ENCODE measurements around the gene CYREN.

The CYREN gene

DNA sequence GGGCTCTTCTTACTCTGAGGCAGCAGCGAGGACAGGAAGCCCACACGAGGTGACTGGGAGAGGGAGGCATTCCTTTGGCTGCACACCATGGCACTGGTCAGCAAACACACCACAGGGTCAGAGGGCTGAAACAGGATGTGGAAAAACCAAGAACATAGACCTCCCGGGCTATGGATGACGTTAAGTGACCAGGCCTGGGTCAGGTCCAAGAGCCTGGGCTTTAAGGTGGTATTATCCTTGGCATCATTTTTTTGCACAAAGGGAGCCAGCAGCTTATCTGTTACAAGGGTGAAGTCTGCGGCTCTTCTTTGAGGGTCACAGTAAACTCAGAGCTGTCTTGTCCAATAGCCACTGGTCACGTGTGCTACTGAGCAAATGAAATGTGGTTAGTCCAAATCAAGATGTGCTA, 33.8 kb upstream of the CYREN start:
- no peaks in the 10 kb centered on the region for H3K9me3 ChIP-seq (ENCODE audit: severe bottlenecking)
- peak overlapping the region; percentile 3 for H3K27ac ChIP-seq (ENCODE audit: poor library complexity, severe bottlenecking)
- DNase-seq (ENCODE audit: low spot score) (no peak), ATAC-seq (ENCODE audit: low read depth) (no peak)
- peaks cover 11% of the 10 kb centered on the region for H3K4me1 ChIP-seq (ENCODE audit: insufficient read depth, poor library complexity, severe bottlenecking)
- H3K27me3 ChIP-seq (ENCODE audit: insufficient read depth, poor library complexity, severe bottlenecking), result no peaks in the 10 kb centered on the region
- H3K4me3 ChIP-seq (ENCODE audit: severe bottlenecking), result no peak overlapping the region
- TF ChIP-seq, protein P1, sequence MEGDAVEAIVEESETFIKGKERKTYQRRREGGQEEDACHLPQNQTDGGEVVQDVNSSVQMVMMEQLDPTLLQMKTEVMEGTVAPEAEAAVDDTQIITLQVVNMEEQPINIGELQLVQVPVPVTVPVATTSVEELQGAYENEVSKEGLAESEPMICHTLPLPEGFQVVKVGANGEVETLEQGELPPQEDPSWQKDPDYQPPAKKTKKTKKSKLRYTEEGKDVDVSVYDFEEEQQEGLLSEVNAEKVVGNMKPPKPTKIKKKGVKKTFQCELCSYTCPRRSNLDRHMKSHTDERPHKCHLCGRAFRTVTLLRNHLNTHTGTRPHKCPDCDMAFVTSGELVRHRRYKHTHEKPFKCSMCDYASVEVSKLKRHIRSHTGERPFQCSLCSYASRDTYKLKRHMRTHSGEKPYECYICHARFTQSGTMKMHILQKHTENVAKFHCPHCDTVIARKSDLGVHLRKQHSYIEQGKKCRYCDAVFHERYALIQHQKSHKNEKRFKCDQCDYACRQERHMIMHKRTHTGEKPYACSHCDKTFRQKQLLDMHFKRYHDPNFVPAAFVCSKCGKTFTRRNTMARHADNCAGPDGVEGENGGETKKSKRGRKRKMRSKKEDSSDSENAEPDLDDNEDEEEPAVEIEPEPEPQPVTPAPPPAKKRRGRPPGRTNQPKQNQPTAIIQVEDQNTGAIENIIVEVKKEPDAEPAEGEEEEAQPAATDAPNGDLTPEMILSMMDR (IDR thresholded peaks at IDR 0.05; ENCODE audit: poor library complexity, severe bottlenecking), result no peak
- H3K36me3 ChIP-seq (ENCODE audit: low read depth), result peaks cover 56% of the 10 kb centered on the region

DNA sequence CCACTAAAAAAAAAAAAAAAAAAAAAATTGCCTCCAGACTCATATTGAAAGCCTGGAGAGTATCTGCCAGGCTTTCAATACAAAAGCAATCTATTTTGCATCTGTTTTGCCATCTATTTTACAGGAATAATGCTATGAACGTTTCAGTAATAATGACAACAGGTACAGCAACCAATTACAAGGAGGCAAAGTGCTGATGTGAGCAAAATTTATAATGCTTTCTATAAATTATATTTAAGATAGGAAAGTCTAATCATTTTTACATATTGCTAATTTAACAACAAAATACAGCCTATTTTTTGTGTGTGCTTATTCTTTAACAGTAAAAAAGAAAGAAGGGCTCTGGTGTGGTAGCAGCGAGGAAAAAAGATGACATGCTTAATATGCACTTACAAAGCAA, 30.8 kb upstream of the CYREN start:
- no peak overlapping the region for H3K27ac ChIP-seq (ENCODE audit: poor library complexity, severe bottlenecking)
- H3K27me3 ChIP-seq (ENCODE audit: insufficient read depth, poor library complexity, severe bottlenecking), result no peaks in the 10 kb centered on the region
- ATAC-seq (ENCODE audit: low read depth) (no peak), DNase-seq (ENCODE audit: low spot score) (no peak)
- H3K4me3 ChIP-seq (ENCODE audit: severe bottlenecking), result no peak overlapping the region
- peaks cover 11% of the 10 kb centered on the region for H3K4me1 ChIP-seq (ENCODE audit: insufficient read depth, poor library complexity, severe bottlenecking)
- no peaks in the 10 kb centered on the region for H3K9me3 ChIP-seq (ENCODE audit: severe bottlenecking)
- H3K36me3 ChIP-seq (ENCODE audit: low read depth), result peaks cover 72% of the 10 kb centered on the region
- TF ChIP-seq, protein P1 (IDR thresholded peaks at IDR 0.05; ENCODE audit: poor library complexity, severe bottlenecking), result no peak

DNA sequence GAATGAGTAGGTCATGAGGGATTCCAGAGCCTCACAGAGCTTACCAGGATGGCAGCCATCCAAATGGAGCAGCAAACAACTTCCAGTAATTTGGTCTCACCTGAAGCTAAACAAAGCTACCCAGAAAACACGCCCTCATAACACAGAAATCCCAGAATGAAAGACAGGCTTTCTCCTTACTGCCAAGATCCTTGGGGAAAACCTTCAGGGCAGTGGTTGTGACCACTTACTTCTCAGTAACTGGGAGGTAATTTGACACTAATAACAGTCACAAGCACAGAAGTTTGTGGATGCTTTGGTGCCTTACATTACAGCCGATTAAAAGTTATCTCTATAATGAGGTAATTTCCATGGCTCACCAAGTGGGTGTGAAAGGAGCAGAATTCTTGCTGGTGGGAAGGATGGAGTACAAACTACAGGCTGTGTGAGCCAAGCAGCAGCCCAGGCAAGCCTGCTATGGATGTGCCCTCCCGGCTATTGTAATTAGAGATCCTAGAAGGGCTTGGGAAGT, 30.4 kb upstream of the CYREN start:
- Histone ChIP-seq H3K4me3 (ENCODE audit: severe bottlenecking) (no peak overlapping the region), H3K27ac (ENCODE audit: poor library complexity, severe bottlenecking) (no peak overlapping the region), H3K27me3 (ENCODE audit: insufficient read depth, poor library complexity, severe bottlenecking) (no peaks in the 10 kb centered on the region), H3K9me3 (ENCODE audit: severe bottlenecking) (no peaks in the 10 kb centered on the region), H3K36me3 (ENCODE audit: low read depth) (peaks cover 71% of the 10 kb centered on the region), H3K4me1 (ENCODE audit: insufficient read depth, poor library complexity, severe bottlenecking) (peaks cover 11% of the 10 kb centered on the region)
- no peak for ATAC-seq (ENCODE audit: low read depth)
- no peak for DNase-seq (ENCODE audit: low spot score)
- TF ChIP-seq, protein P1 (IDR thresholded peaks at IDR 0.05; ENCODE audit: poor library complexity, severe bottlenecking), result no peak

DNA sequence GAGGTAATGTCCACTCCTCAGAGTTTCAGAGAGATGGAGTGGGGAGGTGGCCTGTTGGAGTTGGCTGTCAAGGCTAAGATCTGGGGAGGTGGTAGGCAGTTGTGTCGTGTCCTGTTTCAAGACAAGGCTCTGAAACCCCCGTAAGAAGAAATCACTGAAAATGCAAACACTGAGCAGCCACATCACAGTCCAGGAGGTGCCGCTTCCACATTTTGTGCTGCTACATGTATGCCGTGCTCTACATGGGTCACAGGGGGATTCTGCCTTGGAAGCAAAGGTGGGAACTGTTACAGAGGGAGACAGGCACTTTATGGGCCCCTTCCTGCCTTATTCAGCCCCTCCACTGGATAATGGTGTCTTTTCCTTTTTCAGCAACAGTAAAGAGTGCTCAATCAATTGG, 28.9 kb upstream of the CYREN start:
- Histone ChIP-seq H3K9me3 (ENCODE audit: severe bottlenecking) (no peaks in the 10 kb centered on the region), H3K4me1 (ENCODE audit: insufficient read depth, poor library complexity, severe bottlenecking) (peaks cover 9% of the 10 kb centered on the region), H3K36me3 (ENCODE audit: low read depth) (peaks cover 74% of the 10 kb centered on the region), H3K4me3 (ENCODE audit: severe bottlenecking) (no peak overlapping the region), H3K27ac (ENCODE audit: poor library complexity, severe bottlenecking) (no peak overlapping the region), H3K27me3 (ENCODE audit: insufficient read depth, poor library complexity, severe bottlenecking) (no peaks in the 10 kb centered on the region)
- TF ChIP-seq, protein P1 (IDR thresholded peaks at IDR 0.05; ENCODE audit: poor library complexity, severe bottlenecking), result no peak
- no peak for ATAC-seq (ENCODE audit: low read depth)
- DNase-seq (ENCODE audit: low spot score), result no peak

DNA sequence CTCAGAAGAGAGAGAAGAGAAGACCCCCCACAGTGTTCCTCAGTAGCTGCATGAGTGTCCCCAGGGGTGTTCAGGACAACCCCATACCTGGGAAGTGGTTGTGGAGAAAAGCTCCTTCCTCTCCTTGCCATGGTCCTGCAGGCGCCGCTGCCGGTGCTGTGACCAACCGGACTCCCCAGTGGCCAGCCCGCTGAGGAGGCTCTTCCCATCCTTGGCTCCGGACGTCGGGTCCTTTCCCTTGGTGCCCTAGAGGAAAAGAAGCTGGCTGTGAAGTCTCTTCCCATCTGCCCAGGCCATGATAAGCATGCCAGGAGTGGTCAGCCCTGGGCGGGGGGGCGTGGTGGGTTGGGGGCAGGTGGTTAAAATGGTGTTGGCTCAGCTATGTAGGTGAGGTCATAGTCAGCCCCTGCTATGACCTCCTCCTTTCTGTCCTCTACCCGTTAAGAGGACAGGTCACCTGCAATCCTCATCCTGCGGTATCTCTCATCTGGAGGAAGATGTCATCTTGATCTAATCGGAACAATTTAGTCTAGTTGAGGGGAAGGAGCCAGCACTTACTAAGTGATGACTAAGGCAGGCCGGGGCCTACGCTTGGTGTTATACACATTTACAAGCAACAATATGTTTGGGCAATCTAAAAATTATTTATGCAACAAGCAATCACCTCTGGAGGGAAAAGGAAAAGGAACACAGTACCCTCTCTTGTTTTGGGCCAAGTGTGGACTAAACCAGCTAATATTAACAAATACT, 27.6 kb upstream of the CYREN start:
- DNase-seq (ENCODE audit: low spot score), result no peak
- H3K36me3 ChIP-seq (ENCODE audit: low read depth), result peaks cover 66% of the 10 kb centered on the region
- H3K4me1 ChIP-seq (ENCODE audit: insufficient read depth, poor library complexity, severe bottlenecking), result peaks cover 10% of the 10 kb centered on the region
- no peak overlapping the region for H3K4me3 ChIP-seq (ENCODE audit: severe bottlenecking)
- no peak overlapping the region for H3K27ac ChIP-seq (ENCODE audit: poor library complexity, severe bottlenecking)
- no peaks in the 10 kb centered on the region for H3K9me3 ChIP-seq (ENCODE audit: severe bottlenecking)
- TF ChIP-seq, protein P1 (IDR thresholded peaks at IDR 0.05; ENCODE audit: poor library complexity, severe bottlenecking), result no peak
- no peak for ATAC-seq (ENCODE audit: low read depth)
- H3K27me3 ChIP-seq (ENCODE audit: insufficient read depth, poor library complexity, severe bottlenecking), result no peaks in the 10 kb centered on the region

All from RWPE2 (cell line).